GM12891 (cell line): ENCODE results near the gene HOXA9.

Experiments
- PAX5 ChIP-seq: IDR thresholded peaks from 2 replicates; pipeline ENCODE4 v1.6.1; 2011; ENCODE audit warnings: low read length, moderate library complexity, mild to moderate bottlenecking; ENCODE audit not compliant: insufficient read depth, severe bottlenecking
- POLR2A ChIP-seq: IDR thresholded peaks from 2 replicates; pipeline ENCODE4 v1.6.1; 2011; ENCODE audit warnings: low read depth, low read length, control low read depth
- POLR2AphosphoS5 ChIP-seq: IDR thresholded peaks from 2 replicates; pipeline ENCODE4 v1.6.1; 2011; ENCODE audit warnings: low read depth, low read length, control low read depth
- POU2F2 ChIP-seq: IDR thresholded peaks from 2 replicates; pipeline ENCODE4 v1.6.1; 2011; ENCODE audit warnings: low read depth, mild to moderate bottlenecking, control low read depth, low read length, moderate library complexity
- SPI1 ChIP-seq: IDR thresholded peaks from 2 replicates; pipeline ENCODE4 v1.6.1; 2011; ENCODE audit warnings: low read depth, low read length, control low read depth
- TAF1 ChIP-seq: IDR thresholded peaks from 2 replicates; pipeline ENCODE4 v1.6.1; 2011; ENCODE audit warnings: low read depth, low read length, control low read depth

GRCh38 chr7:27121684-27122076 lies 43.7 kb downstream of the HOXA9 start:
- TF ChIP-seq TAF1 (no peak), POLR2AphosphoS5 (no peak), POLR2A (no peak), SPI1 (no peak), POU2F2 (no peak), PAX5 (no peak)
